Psoas muscle (tissue), 8 donors: Measurements from ENCODE around the gene PLA1A. TPM values are rescaled to one million over a fixed set of nuclear protein-coding genes. Genes with fewer than 3 reads are reported as not detected.

Source experiments
- ATAC-seq, 4 donors: fragments of 200-7000 bp; cut with Tn5 transposase; one replicate each; pipeline ENCODE4 v1.9.1; 2020; ENCODE audit warnings: moderate library complexity in 3 of 4, mild to moderate bottlenecking in 2 of 4
- DNase-seq, 2 donors: peaks; one replicate each; pipeline ENCODE4 v3.0.0-alpha.2; 2020
- H3K27ac ChIP-seq: fragments of 200-600 bp; one replicate; pipeline ENCODE4 v1.8.0; 2022
- H3K27me3 ChIP-seq, 3 donors: fragments of 200-600 bp in 1 of 3; one replicate each; pipeline versions ENCODE4 v1.6.1 to v1.8.0; 2013 to 2022; ENCODE audit warnings: low read length in 2 of 3, mild to moderate bottlenecking in 2 of 3, moderate library complexity in 1 of 3; ENCODE audit not compliant: insufficient read depth in 3 of 3
- H3K36me3 ChIP-seq, 2 donors: fragments of 200-600 bp in 1 of 2; one replicate each; pipeline versions ENCODE4 v1.6.1 to v1.8.0; 2013 to 2022; ENCODE audit warnings: low read depth in 1 of 2, mild to moderate bottlenecking in 1 of 2, moderate library complexity in 1 of 2; ENCODE audit not compliant: insufficient read depth in 1 of 2
- H3K4me1 ChIP-seq: fragments of 200-600 bp; one replicate; pipeline ENCODE4 v1.8.0; 2022
- H3K4me3 ChIP-seq: fragments of 200-600 bp; one replicate; pipeline ENCODE4 v1.8.0; 2022; ENCODE audit warnings: mild to moderate bottlenecking
- H3K9me3 ChIP-seq: fragments of 200-600 bp; one replicate; pipeline ENCODE4 v1.8.0; 2022
- CTCF ChIP-seq: fragments of 200-600 bp; IDR thresholded peaks from one replicate; pipeline ENCODE4 v1.8.0; 2022; ENCODE audit warnings: antibody characterized with exemption
- WGBS, 3 donors: extraction: QIAGEN DNeasy Blood & Tissue Kit; methylation state at CpG; one replicate each; pipeline versions ENCODE4 v1.1.6 to v1.1.7; 2013; 5-methylcytosine and 5-hydroxymethylcytosine counted together
- intact Hi-C, 2 donors: fragments of 100-400 bp; cut with DNase I; formaldehyde crosslinking; loops; one replicate each; pipeline versions ENCODE4 v1.11.0 to v1.14.2; 2022
- polyA plus RNA-seq, 3 donors: library from polyadenylated mRNA; stranded (reverse); fragments of 200-250 nt; gene quantifications; one replicate each; pipeline ENCODE4 v1.2.3, GENCODE V29; 2013
- total RNA-seq, 4 donors: library from RNA; stranded (reverse); fragmentation: NEBNext Ultra II Directional in 2 of 4; extraction: Animal tissue kit (Norgen Biotek cat#: 25700) in 2 of 4; gene quantifications; one replicate each; pipeline versions ENCODE4 v1.2.1 to v1.2.4, GENCODE V29; 2021 to 2023
- donor health status: healthy with polysubstance abuse.
- donor health status: DM: no; HTN: no; CAD: no; lungs with moderate emphysema.
- donor health status: Bipolar disorder and iron deficiency.
- donor health status: healthy.
- donor health status: DM: yes; HTN: yes; CAD: no.
- donor health status: DM: no; HTN: no; CAD: no.
- donor health status: DM: no; HTN: no; CAD: no.
- donor health status: DM: yes; HTN: yes; CAD: no.

The PLA1A gene
- total and polyA plus RNA-seq, 7 donors, result 1.1 to 11.7 (median 2.5) TPM

- Histone ChIP-seq H3K4me3 (no peak overlapping the region), H3K27me3 (no peaks in the 10 kb centered on the region), H3K27ac (no peak overlapping the region), H3K9me3 (no peaks in the 10 kb centered on the region), H3K4me1 (no peaks in the 10 kb centered on the region), H3K36me3 (no peaks in the 10 kb centered on the region)
- DNase-seq, result no peak
- no peak for TF ChIP-seq CTCF
- 51 to 59% (median 59%) methylated on average over 5 of the region's 5 CpGs for WGBS, 3 donors
- peak in 1 of 4 donors; percentile 48 for ATAC-seq
- intact Hi-C loops, result no loop called here
Observed at GRCh38 chr3:119571688-119572087, 26.0 kb upstream of the PLA1A start.

- Histone ChIP-seq H3K36me3 (no peaks in the 10 kb centered on the region), H3K4me1 (peaks cover 5% of the 10 kb centered on the region), H3K27ac (no peak overlapping the region), H3K4me3 (no peak overlapping the region), H3K27me3 (no peaks in the 10 kb centered on the region), H3K9me3 (no peaks in the 10 kb centered on the region)
- no peak for DNase-seq
- intact Hi-C loops, result loop anchor here in 1 of 2 donors (5.0 kb wide), 1 partner anchor 102 kb away; the partner anchor contains the start of gene COX17
- ATAC-seq, result no peak
- TF ChIP-seq CTCF, result no peak
Observed at GRCh38 chr3:119575507-119575906, 22.2 kb upstream of the PLA1A start.

GRCh38 chr3:119579366-119580066 lies 18.2 kb upstream of the PLA1A start, which contains the start of gene ADPRH:
TSS of gene ADPRH (plus strand) at chr3:119579492. CDS start at chr3:119582170, 2,678 bp downstream.
- WGBS, 3 donors, result 0 to 1% (median 0%) methylated on average over 66 to 68 of the region's 68 CpGs
- intact Hi-C loops, result loop anchor here in 1 of 2 donors (5.0 kb wide), 1 partner anchor 98 kb away; the partner anchor contains the start of gene COX17

GRCh38 chr3:119580067-119580760 lies 17.5 kb upstream of the PLA1A start:
- intact Hi-C loops, result no loop called here

More at GRCh38 chr3:119579366-119580066, 18.2 kb upstream of the PLA1A start, which contains the start of gene ADPRH:
- TF ChIP-seq CTCF, result no peak
- peak; percentile 87 to 94 for DNase-seq
- Histone ChIP-seq H3K9me3 (no peaks in the 10 kb centered on the region), H3K4me1 (peaks cover 8% of the 10 kb centered on the region), H3K27me3 (no peaks in the 10 kb centered on the region), H3K4me3 (peak within 1 kb of the TSS; percentile 71), H3K27ac (peak within 1 kb of the TSS; percentile 97), H3K36me3 (peaks cover 3 to 20% of the 10 kb centered on the region in 2 donors)
- peak; percentile 89 to 95 (median 93) for ATAC-seq

More at GRCh38 chr3:119580067-119580760, 17.5 kb upstream of the PLA1A start:
- H3K4me1 ChIP-seq, result peaks cover 8% of the 10 kb centered on the region
- 6 to 9% (median 7%) methylated on average over 16 of the region's 16 CpGs for WGBS, 3 donors
- peak overlapping the region; percentile 71 for H3K4me3 ChIP-seq
- TF ChIP-seq CTCF, result no peak
- H3K36me3 ChIP-seq, result peaks cover 8 to 27% of the 10 kb centered on the region in 2 donors
- DNase-seq, result peak; percentile 40 to 64
- peak; percentile 61 to 73 (median 64) for ATAC-seq
- no peaks in the 10 kb centered on the region for H3K9me3 ChIP-seq
- no peaks in the 10 kb centered on the region for H3K27me3 ChIP-seq
- peak overlapping the region; percentile 97 for H3K27ac ChIP-seq
